ENCODE data around the gene NRF1.

DNA sequence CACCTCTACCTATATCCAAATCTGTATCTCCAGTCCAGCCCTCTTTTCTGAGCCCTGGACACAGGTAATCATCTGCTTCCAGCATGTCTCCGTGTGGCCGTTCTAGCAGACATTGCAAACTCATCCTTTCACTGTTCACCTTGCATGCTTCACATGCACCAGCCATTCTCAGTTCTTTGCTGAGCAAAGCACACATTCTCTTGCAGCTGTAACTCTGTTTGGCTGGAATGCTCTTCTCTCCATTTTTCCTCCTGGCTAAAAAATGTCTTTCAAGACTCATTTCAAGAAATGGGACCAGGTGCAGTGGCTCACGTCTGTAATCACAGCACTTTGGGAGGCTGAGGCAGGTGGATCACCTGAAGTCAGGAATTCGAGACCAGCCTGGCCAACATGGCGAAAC is 40.3 kb upstream of the NRF1 start:
- TF ChIP-seq REST (IDR thresholded peaks at IDR 0.05; ENCODE audit: insufficient read depth in 1 of 2, low read depth in 2 of 2, low read length in 2 of 2) (no peak), SIN3A (IDR thresholded peaks at IDR 0.05; ENCODE audit: borderline replicate concordance, insufficient read depth, low read length) (no peak), TAF1 (IDR thresholded peaks at IDR 0.05; ENCODE audit: borderline replicate concordance, insufficient read depth, low read length) (no peak)
